IMR-90 (cell line): ENCODE measurements around the gene UTP14C. TPM values are rescaled to one million over a fixed set of nuclear protein-coding genes. Genes with fewer than 3 reads are reported as not detected.

Experiments used
- ATAC-seq: fragments of 200-7000 bp; cut with Tn5 transposase; 2 replicates; pipeline ENCODE4 v1.9.1; 2020; ENCODE audit warnings: low read depth, mild to moderate bottlenecking, moderate library complexity
- BruUV-seq: library from RNA; stranded (reverse); fragments of 400-500 nt; replicated peaks from 2 replicates; lab custom pipeline; 2021; lab: Mats Ljungman, UMichigan
- CTCF ChIA-PET: fragments of 300-600 bp; formaldehyde crosslinking; extraction: SDS; loops from one replicate; lab custom pipeline; 2021; ENCODE audit warnings: antibody characterized with exemption; lab: Yijun Ruan, JAX
- POLR2A ChIA-PET: fragments of 300-600 bp; sonication (Branson Sonifier 250); formaldehyde crosslinking; loops from one replicate; lab custom pipeline; 2022; ENCODE audit warnings: antibody characterized with exemption; ENCODE audit not compliant: unreplicated experiment; lab: Charles Lee
- DNase-seq: peaks from one replicate; pipeline ENCODE4 v3.0.0; 2013
- H2AFZ ChIP-seq: replicated peaks from 2 replicates; pipeline ENCODE3; 2013; ENCODE audit warnings: low read length, mild to moderate bottlenecking; ENCODE audit not compliant: poor library complexity
- H2AK5ac ChIP-seq: 2 replicates; pipeline ENCODE4 v1.6.1; 2013; ENCODE audit warnings: low read depth, low read length, inconsistent platforms
- H2AK9ac ChIP-seq: replicated peaks from 2 replicates; pipeline ENCODE3; 2013; ENCODE audit warnings: mild to moderate bottlenecking, low read depth, low read length, moderate library complexity; ENCODE audit not compliant: poor library complexity
- H2BK120ac ChIP-seq: 2 replicates; pipeline ENCODE4 v1.6.1; 2013; ENCODE audit warnings: low read depth, low read length, inconsistent platforms
- H2BK15ac ChIP-seq: 3 replicates; pipeline ENCODE4 v1.6.1; 2013; ENCODE audit warnings: low read depth, low read length, inconsistent platforms
- H2BK20ac ChIP-seq: 2 replicates; pipeline ENCODE4 v1.6.1; 2013; ENCODE audit warnings: low read depth, mild to moderate bottlenecking, inconsistent platforms, low read length, moderate library complexity
- H2BK5ac ChIP-seq: 2 replicates; pipeline ENCODE4 v1.6.1; 2013; ENCODE audit warnings: mild to moderate bottlenecking, low read depth, low read length, inconsistent platforms; ENCODE audit not compliant: poor library complexity, severe bottlenecking
- H3K14ac ChIP-seq: replicated peaks from 2 replicates; pipeline ENCODE4 v1.6.1; 2013; ENCODE audit warnings: low read depth, low read length, inconsistent platforms
- H3K18ac ChIP-seq: 2 replicates; pipeline ENCODE4 v1.6.1; 2013; ENCODE audit warnings: low read depth, low read length, control low read depth
- H3K23ac ChIP-seq: 2 replicates; pipeline ENCODE4 v1.6.1; 2013; ENCODE audit warnings: low read depth, low read length, inconsistent platforms
- H3K27ac ChIP-seq: 2 replicates; pipeline ENCODE4 v1.5.1; 2013; ENCODE audit warnings: mild to moderate bottlenecking, control low read depth, low read length; ENCODE audit not compliant: insufficient read depth
- H3K27me3 ChIP-seq: 2 replicates; pipeline ENCODE4 v1.6.1; 2013; ENCODE audit warnings: low read length; ENCODE audit not compliant: control insufficient read depth, insufficient read depth
- H3K36me3 ChIP-seq: 2 replicates; pipeline ENCODE4 v1.6.1; 2013; ENCODE audit warnings: low read length, mixed read lengths; ENCODE audit not compliant: control insufficient read depth, insufficient read depth
- H3K4ac ChIP-seq: 2 replicates; pipeline ENCODE4 v1.6.1; 2013; ENCODE audit warnings: low read depth, low read length, inconsistent platforms
- H3K4me1 ChIP-seq: 2 replicates; pipeline ENCODE4 v1.6.1; 2013; ENCODE audit warnings: low read length, mixed read lengths; ENCODE audit not compliant: control insufficient read depth, insufficient read depth
- H3K4me2 ChIP-seq: 2 replicates; pipeline ENCODE4 v1.6.1; 2013; ENCODE audit warnings: low read depth, mild to moderate bottlenecking, control low read depth, low read length, moderate library complexity
- H3K4me3 ChIP-seq: 2 replicates; pipeline ENCODE4 v1.5.1; 2013; ENCODE audit warnings: low read depth, mild to moderate bottlenecking, control low read depth, low read length, moderate library complexity; ENCODE audit not compliant: insufficient read depth
- H3K56ac ChIP-seq: 2 replicates; pipeline ENCODE4 v1.6.1; 2013; ENCODE audit warnings: low read length, inconsistent platforms; ENCODE audit not compliant: insufficient read depth; ENCODE audit errors: extremely low read depth
- H3K79me1 ChIP-seq, 2 experiments: 2 replicates each; pipeline ENCODE4 v1.6.1; 2013; ENCODE audit warnings: low read length in 2 of 2, inconsistent platforms in 1 of 2, low read depth in 1 of 2
- H3K9ac ChIP-seq: 2 replicates; pipeline ENCODE4 v1.6.1; 2013; ENCODE audit warnings: low read depth, low read length, control low read depth
- H3K9me1 ChIP-seq: 2 replicates; pipeline ENCODE4 v1.6.1; 2013; ENCODE audit warnings: low read length, inconsistent platforms; ENCODE audit not compliant: insufficient read depth
- H3K9me3 ChIP-seq: 2 replicates; pipeline ENCODE4 v1.6.1; 2013; ENCODE audit warnings: low read length; ENCODE audit not compliant: control insufficient read depth, insufficient read depth
- H4K20me1 ChIP-seq: 2 replicates; pipeline ENCODE4 v1.6.1; 2013; ENCODE audit warnings: low read length, inconsistent platforms; ENCODE audit not compliant: insufficient read depth
- H4K5ac ChIP-seq: 2 replicates; pipeline ENCODE4 v1.6.1; 2013; ENCODE audit warnings: mild to moderate bottlenecking, low read depth, low read length, control low read depth
- H4K8ac ChIP-seq, 2 experiments: 2 replicates each; pipeline ENCODE4 v1.6.1; 2013; ENCODE audit warnings: low read depth in 2 of 2, low read length in 2 of 2, control low read depth in 1 of 2, inconsistent platforms in 1 of 2
- H4K91ac ChIP-seq: 2 replicates; pipeline ENCODE4 v1.6.1; 2013; ENCODE audit warnings: low read depth, low read length, inconsistent platforms; ENCODE audit not compliant: insufficient read depth
- SMC3 ChIP-seq: fragments of 150-350 bp; IDR thresholded peaks from 2 replicates; pipeline ENCODE4 v1.6.1; 2016; ENCODE audit warnings: low read depth, mild to moderate bottlenecking, antibody characterized with exemption, low read length, moderate library complexity
- USF2 ChIP-seq: fragments of 150-350 bp; IDR thresholded peaks from 2 replicates; pipeline ENCODE4 v1.6.1; 2017; ENCODE audit warnings: mild to moderate bottlenecking, antibody characterized with exemption, low read length, low read depth
- WGBS, 2 experiments: methylation state at CpG; one replicate each; pipeline versions ENCODE4 v1.1.5 to v1.1.7; 2013; ENCODE audit warnings: missing lambda C conversion rate in 2 of 2; ENCODE audit not compliant: insufficient read length in 1 of 2; ENCODE audit errors: extremely low coverage in 2 of 2; 5-methylcytosine and 5-hydroxymethylcytosine counted together
- dilution Hi-C: fragments of 300-500 bp; cut with HindIII; formaldehyde crosslinking; loops from one replicate; pipeline ENCODE4 v1.14.3; 2018; ENCODE audit warnings: low sequenced_read_pairs; ENCODE audit not compliant: unreplicated experiment
- in situ Hi-C: fragments of 300-500 bp; cut with MboI; formaldehyde crosslinking; loops from 3 replicates; pipeline ENCODE4 v1.14.3; 2019; ENCODE audit warnings: low sequenced_read_pairs, inconsistent platforms, mixed read lengths
- intact Hi-C: fragments of 100-400 bp; cut with micrococcal nuclease; formaldehyde crosslinking; loops from 2 replicates; pipeline ENCODE4 v1.10.0; 2022
- polyA plus RNA-seq, 3 experiments: library from polyadenylated mRNA; depleted of rRNA; stranded (reverse); fragments of >200 nt; gene quantifications; 2 replicates each; pipeline ENCODE4 v1.2.3, GENCODE V29; 2012; ENCODE audit warnings: low replicate concordance in 1 of 3
- total RNA-seq: library from RNA; depleted of rRNA; stranded (reverse); fragments of >200 nt; gene quantifications from 2 replicates; pipeline ENCODE4 v1.2.3, GENCODE V29; 2012

The UTP14C gene
- total and polyA plus RNA-seq, 2 of the 4 experiments (the other 2 are of a cell fraction), result 8.2 to 12.5 TPM

GRCh38 chr13:52016296-52016695 is 8.2 kb upstream of the UTP14C start:
- TF ChIP-seq SMC3 (no peak), USF2 (no peak)
- H3K4me2 ChIP-seq, result no peak overlapping the region
- no peak overlapping the region for H2AK9ac ChIP-seq
- H2AFZ ChIP-seq, result no peak overlapping the region
- H4K8ac ChIP-seq, result no peak overlapping the region
- ATAC-seq (no peak), DNase-seq (no peak)
- no peaks in the 10 kb centered on the region for H3K4me1 ChIP-seq
- WGBS, 2 experiments, result no CpG with 5 or more reads among the region's 3 CpGs
- H3K27ac ChIP-seq, result no peak overlapping the region
- H2BK5ac ChIP-seq, result no peak overlapping the region
- no peak overlapping the region for H3K4ac ChIP-seq
- intact Hi-C loops, result loop anchor here (10.0 kb wide), 1 partner anchor 201 kb away; no protein-coding TSS in a partner anchor
- peaks cover 17 to 25% of the 10 kb centered on the region in 2 experiments for H3K79me1 ChIP-seq
- no peak overlapping the region for H2AK5ac ChIP-seq
- H3K27me3 ChIP-seq, result no peaks in the 10 kb centered on the region
- BruUV-seq, result no TSS peak
- dilution Hi-C loops, result no loop called here
- no peak overlapping the region for H3K56ac ChIP-seq
- H2BK15ac ChIP-seq, result no peak overlapping the region
- no peak overlapping the region for H4K91ac ChIP-seq
- H4K5ac ChIP-seq, result no peak overlapping the region
- no peak overlapping the region for H3K4me3 ChIP-seq
- no peaks in the 10 kb centered on the region for H3K9me3 ChIP-seq
- CTCF ChIA-PET, result interaction anchor here (0.6 kb wide), 1 partner anchor 111 kb away, joined by 5 read pairs; no protein-coding TSS in a partner anchor
- H4K20me1 ChIP-seq, result no peaks in the 10 kb centered on the region; the same call in 1 of the 2 replicates
- no peak overlapping the region for H2BK120ac ChIP-seq
- H2BK20ac ChIP-seq, result no peak overlapping the region
- POLR2A ChIA-PET, result no interaction called here
- H3K9me1 ChIP-seq, result no peaks in the 10 kb centered on the region
- no peak overlapping the region for H3K9ac ChIP-seq
- H3K23ac ChIP-seq, result no peak overlapping the region
- in situ Hi-C loops, result loop anchor here (25.0 kb wide), 1 partner anchor 446 kb away; the partner anchor contains the start of genes CKAP2 and VPS36
- H3K36me3 ChIP-seq, result peaks cover 8% of the 10 kb centered on the region
- no peak overlapping the region for H3K18ac ChIP-seq
- H3K14ac ChIP-seq, result no peak overlapping the region
